ELR (cell line): Measurements from ENCODE around the gene TP53RK.

Source experiments
- DNase-seq: peaks from one replicate; pipeline ENCODE4 v3.0.0-alpha.2; 2015; ENCODE audit warnings: low read depth

TP53RK gene

GRCh38 chr20:46689082-46689753 lies at the start of gene TP53RK:
Gene TP53RK (minus strand): TSS chr20:46689444. CDS start chr20:46689414, 30 bp downstream.
- DNase-seq = peak; percentile 100

GRCh38 chr20:46735436-46735835 lies 46.2 kb upstream of the TP53RK start:
- DNase-seq = no peak

GRCh38 chr20:46731770-46732169 lies 42.5 kb upstream of the TP53RK start:
- peak; percentile 11 for DNase-seq

GRCh38 chr20:46725186-46726165 lies 36.2 kb upstream of the TP53RK start:
- no peak for DNase-seq

GRCh38 chr20:46724343-46724959 lies 35.2 kb upstream of the TP53RK start:
- no peak for DNase-seq

GRCh38 chr20:46723039-46723438 lies 33.8 kb upstream of the TP53RK start:
- DNase-seq = no peak

- no peak for DNase-seq
These were observed 33.2 kb upstream of the TP53RK start for GRCh38 chr20:46722450-46722849.

- no peak for DNase-seq
These were observed 32.2 kb upstream of the TP53RK start for GRCh38 chr20:46721476-46721875.

GRCh38 chr20:46720776-46721425 lies 31.7 kb upstream of the TP53RK start:
- peak; percentile 53 for DNase-seq

- no peak for DNase-seq
These were observed 30.8 kb upstream of the TP53RK start for GRCh38 chr20:46720019-46720418.

- DNase-seq = no peak
These were observed 28.7 kb upstream of the TP53RK start for GRCh38 chr20:46717818-46718541.

GRCh38 chr20:46715292-46715756 lies 26.1 kb upstream of the TP53RK start:
- peak; percentile 73 for DNase-seq

- no peak for DNase-seq
These were observed 25.0 kb upstream of the TP53RK start for GRCh38 chr20:46713957-46714834.

GRCh38 chr20:46712056-46712636 lies 22.9 kb upstream of the TP53RK start:
- DNase-seq = no peak

GRCh38 chr20:46710153-46710913 lies 21.1 kb upstream of the TP53RK start:
- DNase-seq = no peak

GRCh38 chr20:46709459-46710152 lies 20.4 kb upstream of the TP53RK start, which contains the start of gene SLC2A10:
Gene SLC2A10 (plus strand): TSS chr20:46709649. CDS start chr20:46709737, 88 bp downstream.
- peak; percentile 72 for DNase-seq

- no peak for DNase-seq
These were observed 19.8 kb upstream of the TP53RK start for GRCh38 chr20:46709055-46709458.

GRCh38 chr20:46708172-46708860 lies 19.1 kb upstream of the TP53RK start:
- DNase-seq = no peak
